ENCODE results near the gene SLC66A1.
A peak's percentile ranks its signal among the peaks of the same experiment; 100 is the strongest.

SLC66A1 gene

GRCh38 chr1:19339214-19339861 is 27.2 kb downstream of the SLC66A1 start:
- Mint-ChIP-seq H3K4me3 (no peak overlapping the region), H3K27ac (no peak overlapping the region), H3K4me1 (ENCODE audit: low read depth) (no peaks in the 10 kb centered on the region)

GRCh38 chr1:19340387-19340937 is 28.3 kb downstream of the SLC66A1 start:
- no peak overlapping the region for H3K4me3 Mint-ChIP-seq
- H3K27ac Mint-ChIP-seq, result no peak overlapping the region
- H3K9me3 Mint-ChIP-seq, result no peaks in the 10 kb centered on the region
- no peaks in the 10 kb centered on the region for H3K27me3 Mint-ChIP-seq (ENCODE audit: low read depth)
- no peaks in the 10 kb centered on the region for H3K4me1 Mint-ChIP-seq (ENCODE audit: low read depth)
- peaks cover 32% of the 10 kb centered on the region for H3K36me3 Mint-ChIP-seq (ENCODE audit: low read depth)
- no peak for DNase-seq (ENCODE audit: low spot score)

More at GRCh38 chr1:19339214-19339861, 27.2 kb downstream of the SLC66A1 start:
- no peak for DNase-seq (ENCODE audit: low spot score)
- H3K9me3 Mint-ChIP-seq, result no peaks in the 10 kb centered on the region
- peaks cover 25% of the 10 kb centered on the region for H3K36me3 Mint-ChIP-seq (ENCODE audit: low read depth)
- H3K27me3 Mint-ChIP-seq (ENCODE audit: low read depth), result no peaks in the 10 kb centered on the region

- Mint-ChIP-seq H3K27me3 (ENCODE audit: low read depth) (no peaks in the 10 kb centered on the region), H3K9me3 (no peaks in the 10 kb centered on the region), H3K4me1 (ENCODE audit: low read depth) (no peaks in the 10 kb centered on the region), H3K36me3 (ENCODE audit: low read depth) (peaks cover 35% of the 10 kb centered on the region), H3K4me3 (no peak overlapping the region), H3K27ac (no peak overlapping the region)
- peak; percentile 68 for DNase-seq (ENCODE audit: low spot score)
Measured at GRCh38 chr1:19341201-19342061, 29.3 kb downstream of the SLC66A1 start.

GRCh38 chr1:19342062-19342750 is 30.1 kb downstream of the SLC66A1 start:
- DNase-seq (ENCODE audit: low spot score), result no peak
- no peaks in the 10 kb centered on the region for H3K27me3 Mint-ChIP-seq (ENCODE audit: low read depth)
- peaks cover 37% of the 10 kb centered on the region for H3K36me3 Mint-ChIP-seq (ENCODE audit: low read depth)
- no peak overlapping the region for H3K27ac Mint-ChIP-seq
- H3K4me1 Mint-ChIP-seq (ENCODE audit: low read depth), result no peaks in the 10 kb centered on the region
- H3K4me3 Mint-ChIP-seq, result no peak overlapping the region
- no peaks in the 10 kb centered on the region for H3K9me3 Mint-ChIP-seq

GRCh38 chr1:19342894-19343616 is 30.9 kb downstream of the SLC66A1 start:
- Mint-ChIP-seq H3K27me3 (ENCODE audit: low read depth) (no peaks in the 10 kb centered on the region), H3K36me3 (ENCODE audit: low read depth) (peaks cover 35% of the 10 kb centered on the region), H3K9me3 (no peaks in the 10 kb centered on the region), H3K27ac (no peak overlapping the region), H3K4me3 (no peak overlapping the region), H3K4me1 (ENCODE audit: low read depth) (no peaks in the 10 kb centered on the region)
- DNase-seq (ENCODE audit: low spot score), result no peak

GRCh38 chr1:19343617-19344350 is 31.7 kb downstream of the SLC66A1 start:
- no peak for DNase-seq (ENCODE audit: low spot score)
- Mint-ChIP-seq H3K36me3 (ENCODE audit: low read depth) (peaks cover 38% of the 10 kb centered on the region), H3K9me3 (no peaks in the 10 kb centered on the region), H3K4me3 (no peak overlapping the region), H3K27ac (no peak overlapping the region), H3K4me1 (ENCODE audit: low read depth) (no peaks in the 10 kb centered on the region), H3K27me3 (ENCODE audit: low read depth) (no peaks in the 10 kb centered on the region)

GRCh38 chr1:19344372-19344810 is 32.3 kb downstream of the SLC66A1 start:
- Mint-ChIP-seq H3K36me3 (ENCODE audit: low read depth) (peaks cover 38% of the 10 kb centered on the region), H3K4me1 (ENCODE audit: low read depth) (no peaks in the 10 kb centered on the region), H3K27me3 (ENCODE audit: low read depth) (no peaks in the 10 kb centered on the region), H3K27ac (no peak overlapping the region), H3K9me3 (no peaks in the 10 kb centered on the region), H3K4me3 (no peak overlapping the region)
- no peak for DNase-seq (ENCODE audit: low spot score)

GRCh38 chr1:19344831-19345230 is 32.7 kb downstream of the SLC66A1 start:
- Mint-ChIP-seq H3K27ac (no peak overlapping the region), H3K9me3 (no peaks in the 10 kb centered on the region)

GRCh38 chr1:19345391-19345790 is 33.3 kb downstream of the SLC66A1 start:
- Mint-ChIP-seq H3K27ac (no peak overlapping the region), H3K9me3 (no peaks in the 10 kb centered on the region), H3K36me3 (ENCODE audit: low read depth) (peaks cover 40% of the 10 kb centered on the region), H3K4me3 (no peak overlapping the region), H3K27me3 (ENCODE audit: low read depth) (no peaks in the 10 kb centered on the region), H3K4me1 (ENCODE audit: low read depth) (peaks cover 2% of the 10 kb centered on the region)
- no peak for DNase-seq (ENCODE audit: low spot score)

More at GRCh38 chr1:19344831-19345230, 32.7 kb downstream of the SLC66A1 start:
- Mint-ChIP-seq H3K4me3 (no peak overlapping the region), H3K27me3 (ENCODE audit: low read depth) (no peaks in the 10 kb centered on the region), H3K4me1 (ENCODE audit: low read depth) (no peaks in the 10 kb centered on the region), H3K36me3 (ENCODE audit: low read depth) (peaks cover 38% of the 10 kb centered on the region)
- DNase-seq (ENCODE audit: low spot score), result no peak

- Mint-ChIP-seq H3K9me3 (no peaks in the 10 kb centered on the region), H3K27me3 (ENCODE audit: low read depth) (no peaks in the 10 kb centered on the region), H3K27ac (no peak overlapping the region), H3K36me3 (ENCODE audit: low read depth) (peaks cover 35% of the 10 kb centered on the region), H3K4me3 (no peak overlapping the region), H3K4me1 (ENCODE audit: low read depth) (peaks cover 2% of the 10 kb centered on the region)
- DNase-seq (ENCODE audit: low spot score), result no peak
Measured at GRCh38 chr1:19346026-19346425, 33.9 kb downstream of the SLC66A1 start.

- peaks cover 2% of the 10 kb centered on the region for H3K4me1 Mint-ChIP-seq (ENCODE audit: low read depth)
- H3K4me3 Mint-ChIP-seq, result no peak overlapping the region
- no peaks in the 10 kb centered on the region for H3K9me3 Mint-ChIP-seq
- H3K27ac Mint-ChIP-seq, result no peak overlapping the region
- DNase-seq (ENCODE audit: low spot score), result no peak
- no peaks in the 10 kb centered on the region for H3K27me3 Mint-ChIP-seq (ENCODE audit: low read depth)
- peaks cover 31% of the 10 kb centered on the region for H3K36me3 Mint-ChIP-seq (ENCODE audit: low read depth)
Measured at GRCh38 chr1:19347533-19348172, 35.5 kb downstream of the SLC66A1 start.

GRCh38 chr1:19348441-19349198 is 36.5 kb downstream of the SLC66A1 start:
- Mint-ChIP-seq H3K4me3 (no peak overlapping the region), H3K27me3 (ENCODE audit: low read depth) (no peaks in the 10 kb centered on the region), H3K36me3 (ENCODE audit: low read depth) (peaks cover 34% of the 10 kb centered on the region), H3K27ac (peak overlapping the region; percentile 8), H3K4me1 (ENCODE audit: low read depth) (peaks cover 2% of the 10 kb centered on the region), H3K9me3 (no peaks in the 10 kb centered on the region)
- no peak for DNase-seq (ENCODE audit: low spot score)

Data from T-helper 2 cell treated with Interferon-gamma antibody and Interleukin-4, amounts not matched to agents 5 μg/mL and 100 μg/mL, for 36 hours (primary cell).